GM12874 (cell line): ENCODE data around the gene SPTBN1.

Experiments used
- CTCF ChIP-seq: IDR thresholded peaks from 2 replicates; pipeline ENCODE4 v1.5.1; 2011; ENCODE audit warnings: low read depth, mild to moderate bottlenecking, control low read depth, low read length, moderate library complexity; ENCODE audit not compliant: insufficient read depth

SPTBN1 gene

GRCh38 chr2:54446625-54447024 is 9.5 kb upstream of the SPTBN1 start:
- TF ChIP-seq CTCF = no peak

GRCh38 chr2:54454548-54455130 is 1.5 kb upstream of the SPTBN1 start:
- no peak for TF ChIP-seq CTCF

GRCh38 chr2:54455131-54455562 is 980 bp upstream of the SPTBN1 start:
- no peak for TF ChIP-seq CTCF

GRCh38 chr2:54456362-54456611 is 160 bp downstream of the SPTBN1 start:
- no peak for TF ChIP-seq CTCF

GRCh38 chr2:54456612-54457322 is 640 bp downstream of the SPTBN1 start:
- no peak for TF ChIP-seq CTCF

GRCh38 chr2:54457323-54458023 is 1.3 kb downstream of the SPTBN1 start:
- TF ChIP-seq CTCF = no peak

GRCh38 chr2:54459037-54459441 is 2.9 kb downstream of the SPTBN1 start:
- TF ChIP-seq CTCF = no peak
